GM18867 (cell line): ENCODE measurements around the gene HAUS5.
A peak's percentile ranks its signal among the peaks of the same experiment; 100 is the strongest.
"Not testable (repeated sequence)": the region's sequence is repeated elsewhere in the genome, so short reads cannot be mapped to it uniquely, and the experiment has no call there.

Source experiments
- ATAC-seq: cut with Tn5 transposase; IDR thresholded peaks from one replicate; pipeline ENCODE4 v1.9.1; 2021; ENCODE audit warnings: mild to moderate bottlenecking, moderate library complexity; ENCODE audit not compliant: unreplicated experiment

The HAUS5 gene, protein sequence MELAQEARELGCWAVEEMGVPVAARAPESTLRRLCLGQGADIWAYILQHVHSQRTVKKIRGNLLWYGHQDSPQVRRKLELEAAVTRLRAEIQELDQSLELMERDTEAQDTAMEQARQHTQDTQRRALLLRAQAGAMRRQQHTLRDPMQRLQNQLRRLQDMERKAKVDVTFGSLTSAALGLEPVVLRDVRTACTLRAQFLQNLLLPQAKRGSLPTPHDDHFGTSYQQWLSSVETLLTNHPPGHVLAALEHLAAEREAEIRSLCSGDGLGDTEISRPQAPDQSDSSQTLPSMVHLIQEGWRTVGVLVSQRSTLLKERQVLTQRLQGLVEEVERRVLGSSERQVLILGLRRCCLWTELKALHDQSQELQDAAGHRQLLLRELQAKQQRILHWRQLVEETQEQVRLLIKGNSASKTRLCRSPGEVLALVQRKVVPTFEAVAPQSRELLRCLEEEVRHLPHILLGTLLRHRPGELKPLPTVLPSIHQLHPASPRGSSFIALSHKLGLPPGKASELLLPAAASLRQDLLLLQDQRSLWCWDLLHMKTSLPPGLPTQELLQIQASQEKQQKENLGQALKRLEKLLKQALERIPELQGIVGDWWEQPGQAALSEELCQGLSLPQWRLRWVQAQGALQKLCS

DNA sequence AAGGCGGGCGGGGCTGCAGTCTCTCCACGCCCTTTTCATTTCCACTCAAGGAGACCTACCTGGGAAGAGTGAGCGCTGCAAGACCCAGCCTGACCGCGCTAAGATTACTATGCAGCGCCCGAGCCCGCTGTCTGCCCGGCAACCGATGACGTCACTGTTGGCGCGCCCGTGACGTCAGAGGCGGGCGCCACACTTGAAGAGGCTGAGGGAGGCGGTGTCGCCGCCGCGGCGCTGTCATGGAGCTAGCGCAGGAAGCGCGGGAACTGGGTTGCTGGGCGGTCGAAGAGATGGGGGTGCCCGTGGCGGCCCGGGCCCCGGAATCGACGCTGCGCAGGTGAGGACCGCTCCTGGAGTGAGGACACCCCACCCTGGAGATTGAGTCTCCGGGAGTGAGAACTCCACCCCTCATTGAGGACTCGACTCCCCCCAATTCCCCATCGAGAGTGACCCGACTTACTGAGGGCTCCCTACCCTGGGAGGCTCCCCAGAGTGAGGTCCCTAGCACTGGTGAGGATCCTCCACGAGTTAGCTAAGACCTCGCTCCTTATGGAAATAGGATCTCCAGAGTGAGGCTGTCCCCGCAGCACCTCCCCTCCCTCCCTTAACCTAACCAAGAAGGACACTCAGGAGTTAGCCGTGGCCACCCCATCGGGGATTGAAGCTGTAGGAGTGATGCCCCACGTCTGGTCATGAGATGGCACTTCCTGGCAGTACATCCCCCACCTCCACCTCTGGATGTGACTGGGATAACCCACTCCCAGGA is at the start of gene HAUS5:
HAUS5 (plus strand) TSS at position 177 of the 763 bp plus-strand sequence; CDS start at position 237, 60 bp downstream.
- peak; percentile 92 for ATAC-seq

DNA sequence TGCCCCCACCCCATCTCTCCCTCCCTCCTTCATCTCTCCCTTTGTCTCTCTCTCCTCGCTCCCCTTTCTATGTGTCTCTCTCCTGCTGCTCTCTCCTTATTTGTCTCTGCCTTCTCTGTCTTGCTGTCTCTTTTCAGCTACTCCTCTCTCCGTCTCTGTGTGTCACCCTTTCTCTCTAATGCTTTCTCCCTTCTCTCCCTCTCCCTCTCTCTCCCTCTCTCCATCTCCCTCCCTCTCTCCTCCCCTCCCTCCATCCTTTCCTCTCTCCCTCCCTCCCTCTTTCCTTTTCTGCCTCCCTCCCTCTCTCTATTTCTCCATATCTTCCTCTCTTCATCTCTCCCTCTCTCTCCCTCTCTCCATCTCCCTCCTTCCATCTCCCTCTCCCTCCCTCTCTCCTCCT is 49.8 kb upstream of the HAUS5 start:
- ATAC-seq = no peak

DNA sequence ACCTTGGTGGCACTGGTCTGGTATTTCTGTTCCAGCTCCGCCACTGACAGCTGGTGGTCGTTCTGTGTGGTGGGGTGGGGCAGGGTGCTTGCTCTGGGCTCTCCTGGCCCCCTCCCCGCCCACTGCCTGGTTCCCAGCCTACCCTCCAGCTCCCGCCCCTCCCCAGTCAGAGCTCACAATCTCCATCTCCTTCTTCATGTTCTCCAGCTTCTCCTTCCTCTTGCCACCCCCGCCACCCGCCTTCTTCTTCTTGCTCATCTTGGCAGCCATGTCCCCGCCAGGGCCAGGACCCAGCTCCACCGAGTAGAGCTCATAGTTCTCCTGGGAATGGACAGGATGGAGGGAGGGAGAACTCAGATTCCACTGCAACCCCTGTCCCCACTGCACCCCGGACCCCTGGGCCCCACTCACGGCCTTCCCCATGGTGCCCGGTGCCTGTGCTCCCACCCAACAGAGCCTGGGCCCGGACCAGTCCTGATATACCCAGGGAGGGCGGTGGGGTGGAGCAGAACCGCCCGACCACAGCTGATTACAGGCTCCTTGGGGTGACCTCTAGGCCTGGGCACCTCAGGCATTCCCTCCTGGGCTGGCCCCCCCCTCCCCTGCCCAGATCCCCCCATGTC is 49.2 kb upstream of the HAUS5 start, which contains the start of gene ATP4A:
ATP4A (minus strand) TSS at position 452 of the 623 bp plus-strand sequence; CDS start at position 423, 29 bp downstream.
- no peak for ATAC-seq

DNA sequence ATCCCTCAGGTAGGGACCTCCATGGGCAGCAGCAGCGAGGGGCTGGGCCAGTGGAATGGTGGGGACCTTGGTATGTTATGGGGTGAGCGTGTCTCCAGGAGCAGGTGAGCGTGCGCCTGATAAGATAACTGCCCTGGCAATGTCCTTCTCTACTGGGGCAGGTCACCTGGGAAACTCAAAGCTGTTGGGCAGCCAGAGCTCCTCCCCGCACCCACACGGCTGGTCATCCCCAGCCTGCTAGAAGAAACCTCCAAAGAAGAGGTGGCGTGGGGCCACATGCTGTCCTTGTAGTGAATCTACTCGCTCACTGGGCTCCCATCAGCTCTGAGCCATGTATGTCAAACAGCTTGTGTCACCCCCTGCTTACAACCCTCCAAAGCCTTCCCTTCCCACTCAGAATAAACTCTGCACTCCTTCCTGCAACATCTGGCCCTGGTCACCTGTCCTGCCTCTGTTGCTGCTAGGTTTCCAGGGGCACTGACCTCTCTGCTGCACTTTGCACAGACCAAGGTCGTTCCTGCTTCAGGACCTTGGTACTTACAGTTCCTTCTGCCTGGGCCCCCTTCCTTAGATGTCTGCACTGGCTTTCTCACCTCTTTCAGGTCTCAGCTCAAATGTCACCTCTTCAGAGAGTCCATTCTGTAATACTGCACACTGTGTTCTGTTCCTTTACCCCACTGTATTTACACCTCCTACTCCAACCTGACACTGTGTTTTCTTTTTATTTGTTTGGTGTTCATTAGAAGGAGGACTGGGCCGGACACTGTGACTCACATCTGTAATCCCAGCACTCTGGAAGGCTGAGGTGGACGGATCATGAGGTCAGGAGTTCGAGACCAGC is 47.3 kb upstream of the HAUS5 start:
- no peak for ATAC-seq

GRCh38 chr19:35566738-35567137 is 45.8 kb upstream of the HAUS5 start:
- ATAC-seq = no peak

DNA sequence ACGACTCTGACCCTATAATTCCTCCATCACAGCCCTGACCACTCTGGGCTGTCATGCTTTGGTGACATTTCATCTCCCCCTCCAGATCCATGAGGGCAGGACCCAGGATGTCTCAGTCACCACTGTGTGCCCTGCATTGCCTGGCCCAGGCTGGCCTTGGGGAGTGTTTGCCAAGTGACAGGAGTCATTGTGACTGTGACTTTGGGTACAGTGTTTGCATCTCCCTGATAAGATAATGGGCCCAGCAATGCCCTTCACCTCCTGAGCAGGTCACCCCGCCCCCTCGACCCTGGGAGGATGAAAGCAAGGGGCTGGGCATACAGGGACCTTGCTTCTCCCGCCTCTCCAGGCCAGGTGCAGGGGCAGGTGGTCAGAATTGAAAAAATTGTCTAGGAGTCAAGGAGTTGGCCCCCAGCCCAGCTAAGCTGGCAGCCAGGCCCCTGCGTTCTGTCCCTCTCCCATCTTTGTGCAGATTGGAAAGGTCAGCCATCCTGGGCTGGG is 43.2 kb upstream of the HAUS5 start:
- no peak for ATAC-seq

DNA sequence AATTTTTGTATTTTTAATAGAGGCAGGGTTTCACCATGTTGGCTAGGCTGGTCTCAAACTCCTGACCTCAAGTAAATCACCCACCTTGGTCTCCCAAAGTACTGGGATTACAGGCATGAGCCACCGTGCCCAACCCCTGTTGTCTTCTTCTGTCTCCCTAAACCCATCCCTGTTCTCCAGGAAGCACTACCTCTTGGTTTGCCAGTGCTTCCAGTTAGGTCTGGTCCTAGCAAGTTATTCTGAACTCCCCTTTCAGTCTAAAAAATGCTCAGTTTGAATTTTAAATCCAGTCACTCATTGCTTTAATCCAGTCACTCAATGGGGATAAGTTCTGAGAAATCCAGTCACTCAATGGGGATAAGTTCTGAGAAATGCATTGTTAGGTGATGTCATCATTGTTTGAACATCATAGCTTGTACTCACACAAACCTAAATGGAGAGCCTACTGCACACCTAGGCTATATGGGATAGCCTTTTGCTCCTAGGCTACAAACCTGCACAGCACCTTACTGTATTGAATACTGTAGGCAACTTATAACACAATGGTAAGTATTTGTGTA is 41.0 kb upstream of the HAUS5 start:
- no peak for ATAC-seq

- no peak for ATAC-seq
Observed at GRCh38 chr19:35577918-35578317, 34.6 kb upstream of the HAUS5 start.

DNA sequence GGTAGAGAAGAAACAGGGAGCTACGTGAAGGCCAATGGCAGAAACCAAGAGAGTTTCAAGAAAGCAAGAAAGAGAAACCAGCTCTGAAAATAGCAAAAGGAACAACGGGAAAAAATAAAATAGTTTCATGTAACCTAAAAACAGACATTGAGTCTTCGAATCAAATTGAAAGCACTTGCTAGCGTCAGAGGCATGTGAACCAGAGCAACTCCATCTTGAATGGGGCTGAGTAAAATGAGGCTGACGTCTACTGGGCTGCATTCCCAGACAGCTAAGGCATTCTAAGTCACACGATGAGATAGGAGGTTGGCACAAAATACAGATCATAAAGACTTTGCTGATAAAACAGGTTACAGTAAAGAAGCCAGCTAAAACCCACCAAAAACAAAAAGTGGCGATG is 33.8 kb upstream of the HAUS5 start:
- ATAC-seq = no peak

GRCh38 chr19:35582760-35583159 is 29.8 kb upstream of the HAUS5 start:
- no peak for ATAC-seq

DNA sequence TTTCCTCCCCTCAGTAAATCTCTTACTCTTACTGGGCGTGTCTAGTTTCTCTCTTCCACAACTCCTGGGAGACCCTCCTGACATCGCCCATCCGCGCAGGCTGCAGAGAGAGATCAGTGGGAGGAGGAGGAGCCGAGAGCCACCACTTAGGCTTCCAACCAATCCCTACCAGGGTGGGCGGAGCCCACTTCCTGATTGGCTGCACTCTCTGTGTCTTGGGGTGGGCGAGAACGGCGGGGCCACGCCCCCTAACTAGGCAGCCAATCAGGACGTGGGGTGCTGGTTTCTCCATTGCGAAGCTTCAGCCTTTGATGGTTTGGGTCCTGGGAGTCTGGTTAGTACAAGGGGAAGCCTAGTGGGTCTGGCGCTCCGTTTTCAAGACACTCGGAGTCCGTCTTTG is 26.7 kb upstream of the HAUS5 start, which contains the start of gene PMIS2:
PMIS2 (plus strand) TSS at position 326 of the 400 bp plus-strand sequence. CDS start 87 bp downstream, outside the sequence.
- no peak for ATAC-seq

DNA sequence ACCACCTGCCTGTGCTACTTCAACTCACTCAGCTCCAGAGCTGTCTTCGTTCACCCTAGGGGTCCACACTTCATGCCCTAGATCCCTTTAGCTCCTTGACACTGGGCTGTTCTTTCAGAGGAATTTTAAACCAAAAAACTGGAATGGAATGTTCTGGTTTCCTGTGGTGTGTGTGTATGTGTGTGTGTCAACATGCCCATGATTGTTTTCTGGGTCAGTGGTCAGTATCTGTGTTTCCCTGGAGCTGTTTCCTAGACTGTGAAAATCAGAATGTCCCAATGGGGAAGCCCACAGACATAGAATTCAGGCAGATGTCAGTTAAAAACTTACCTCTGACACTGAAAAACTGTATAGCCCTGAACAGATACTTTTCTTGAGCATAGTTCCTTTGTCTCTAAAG is 25.2 kb upstream of the HAUS5 start:
- ATAC-seq = no peak

DNA sequence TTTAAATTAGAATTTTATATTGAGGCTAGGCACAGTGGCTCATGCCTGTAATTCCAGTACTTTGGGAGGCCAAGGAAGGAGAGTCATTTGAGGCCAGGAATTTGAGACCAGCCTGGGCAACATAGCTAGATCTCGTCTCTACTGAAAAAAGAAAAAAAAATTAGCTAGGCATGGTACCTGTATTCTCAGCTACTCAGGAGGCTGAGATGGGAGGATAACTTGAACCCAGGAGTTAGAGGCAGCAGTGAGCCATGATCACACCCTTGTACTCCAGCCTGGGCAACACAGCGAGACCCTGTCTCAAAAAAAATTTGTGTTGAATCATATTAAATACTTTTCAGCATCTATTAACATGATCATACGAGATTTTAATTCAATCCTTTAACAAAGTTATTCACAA is 21.7 kb upstream of the HAUS5 start:
- no peak for ATAC-seq

DNA sequence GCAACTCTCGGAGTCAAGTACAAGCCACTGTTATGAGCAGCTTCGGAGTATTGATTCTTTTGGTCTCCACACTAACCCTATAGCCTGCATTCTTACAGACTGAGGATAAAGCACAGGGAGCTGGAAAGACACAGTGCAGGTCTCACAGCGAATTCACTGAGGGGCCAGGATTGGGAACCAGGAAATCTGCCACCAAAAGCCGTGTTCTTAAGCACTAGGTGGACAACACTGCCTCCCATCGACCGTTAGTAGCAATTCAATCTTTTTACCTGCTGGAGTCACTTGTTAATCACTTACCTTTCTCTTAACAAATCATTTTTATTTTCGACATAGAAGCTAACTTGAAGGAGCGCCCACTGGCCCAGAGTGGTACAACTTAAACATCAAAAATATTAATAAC is 20.3 kb upstream of the HAUS5 start:
- no peak for ATAC-seq

DNA sequence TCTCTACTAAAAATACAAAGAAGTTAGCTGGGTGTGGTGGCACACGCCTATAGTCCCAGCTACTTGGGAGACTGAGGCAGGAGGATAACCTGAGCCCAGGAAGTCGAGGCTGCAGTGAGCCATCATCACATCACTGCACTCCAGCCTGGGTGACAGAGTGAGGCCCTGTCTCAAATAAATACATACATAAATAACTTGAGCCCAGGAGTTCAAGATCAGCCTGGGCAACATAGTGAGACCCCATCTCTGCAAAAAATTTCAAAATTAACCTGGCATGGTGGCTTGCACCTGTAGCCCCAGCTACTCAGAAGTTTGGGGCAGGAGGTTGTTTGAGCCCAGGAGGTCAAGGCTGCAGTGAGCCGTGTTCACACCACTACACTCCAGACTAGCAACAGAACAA is 17.5 kb upstream of the HAUS5 start:
- not testable (repeated sequence) for ATAC-seq

- ATAC-seq = no peak
Observed at GRCh38 chr19:35595928-35596327, 16.6 kb upstream of the HAUS5 start.

GRCh38 chr19:35596366-35596999 is 16.1 kb upstream of the HAUS5 start:
- ATAC-seq = peak; percentile 88

GRCh38 chr19:35601971-35602370 is 10.6 kb upstream of the HAUS5 start:
- ATAC-seq = no peak

DNA sequence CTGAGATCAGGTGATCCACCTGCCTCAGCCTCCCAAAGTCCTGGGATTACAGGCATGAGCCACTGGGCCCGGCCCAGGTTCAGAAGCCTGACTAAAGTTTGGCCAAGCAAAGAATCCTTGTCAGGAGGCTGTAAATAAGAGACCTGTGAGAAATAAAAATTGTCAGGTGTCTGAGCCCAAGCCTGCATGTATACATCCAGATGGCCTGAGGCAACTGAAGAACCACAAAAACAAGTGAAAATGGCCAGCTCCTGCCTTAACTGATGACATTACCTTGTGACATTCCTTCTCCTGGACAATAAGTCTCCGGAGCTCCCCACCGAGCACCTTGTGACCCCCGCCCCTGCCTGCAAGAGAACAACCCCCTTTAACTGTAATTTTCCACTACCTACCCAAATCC is 8.1 kb upstream of the HAUS5 start:
- not testable (repeated sequence) for ATAC-seq
